Osteoblast (primary cell): ENCODE data around the gene SP140L. TPM values are rescaled to one million over a fixed set of nuclear protein-coding genes. Genes with fewer than 3 reads are reported as not detected.

Experiments used
- DNase-seq: peaks from one replicate; pipeline ENCODE4 v3.0.0; 2011; ENCODE audit warnings: low spot score, mixed read lengths; ENCODE audit not compliant: insufficient read length; ENCODE audit errors: missing footprints
- H2AFZ ChIP-seq: 2 replicates; pipeline ENCODE4 v1.6.0; 2011; ENCODE audit warnings: mild to moderate bottlenecking, low read length
- H3K27ac ChIP-seq: 2 replicates; pipeline ENCODE4 v1.5.1; 2011; ENCODE audit warnings: mild to moderate bottlenecking, low read depth, low read length, moderate library complexity
- H3K27me3 ChIP-seq: 2 replicates; pipeline ENCODE4 v1.6.0; 2012; ENCODE audit warnings: mild to moderate bottlenecking, control low read depth, inconsistent platforms, low read length, moderate library complexity; ENCODE audit not compliant: insufficient read depth
- H3K36me3 ChIP-seq: 2 replicates; pipeline ENCODE4 v1.5.1; 2011; ENCODE audit warnings: mild to moderate bottlenecking, low read length, control low read depth, moderate library complexity; ENCODE audit not compliant: insufficient read depth
- H3K4me1 ChIP-seq: 2 replicates; pipeline ENCODE4 v1.5.1; 2011; ENCODE audit warnings: mild to moderate bottlenecking, low read length, control low read depth, moderate library complexity; ENCODE audit not compliant: insufficient read depth
- H3K4me2 ChIP-seq: 2 replicates; pipeline ENCODE4 v1.6.0; 2011; ENCODE audit warnings: mild to moderate bottlenecking, low read length; ENCODE audit not compliant: insufficient read depth
- H3K4me3 ChIP-seq: fragments of 200-600 bp; sonication (generic); 3 replicates; pipeline ENCODE4 v1.5.1; 2012; ENCODE audit warnings: mild to moderate bottlenecking, low read length, inconsistent platforms; ENCODE audit not compliant: insufficient read depth
- H3K79me2 ChIP-seq: 2 replicates; pipeline ENCODE4 v1.6.0; 2012; ENCODE audit warnings: mild to moderate bottlenecking, low read length, control low read depth, inconsistent platforms; ENCODE audit not compliant: insufficient read depth
- H3K9me3 ChIP-seq: 2 replicates; pipeline ENCODE4 v1.5.1; 2011; ENCODE audit warnings: low read depth, low read length, control low read depth
- H4K20me1 ChIP-seq: 2 replicates; pipeline ENCODE4 v1.6.0; 2012; ENCODE audit warnings: mild to moderate bottlenecking, low read length, control low read depth; ENCODE audit not compliant: insufficient read depth
- total RNA-seq: library from RNA; depleted of rRNA; stranded (reverse); fragments of >200 nt; gene quantifications from 2 replicates; pipeline ENCODE4 v1.2.3, GENCODE V29; 2012
- TF ChIP-seq, protein P1 (sequence below): IDR thresholded peaks from 2 replicates; pipeline ENCODE4 v1.5.1; 2011; ENCODE audit warnings: mild to moderate bottlenecking, low read depth, low read length, moderate library complexity; ENCODE audit errors: extremely low read depth

Gene SP140L
- total RNA-seq, 1 donor, result 15.6 TPM

DNA sequence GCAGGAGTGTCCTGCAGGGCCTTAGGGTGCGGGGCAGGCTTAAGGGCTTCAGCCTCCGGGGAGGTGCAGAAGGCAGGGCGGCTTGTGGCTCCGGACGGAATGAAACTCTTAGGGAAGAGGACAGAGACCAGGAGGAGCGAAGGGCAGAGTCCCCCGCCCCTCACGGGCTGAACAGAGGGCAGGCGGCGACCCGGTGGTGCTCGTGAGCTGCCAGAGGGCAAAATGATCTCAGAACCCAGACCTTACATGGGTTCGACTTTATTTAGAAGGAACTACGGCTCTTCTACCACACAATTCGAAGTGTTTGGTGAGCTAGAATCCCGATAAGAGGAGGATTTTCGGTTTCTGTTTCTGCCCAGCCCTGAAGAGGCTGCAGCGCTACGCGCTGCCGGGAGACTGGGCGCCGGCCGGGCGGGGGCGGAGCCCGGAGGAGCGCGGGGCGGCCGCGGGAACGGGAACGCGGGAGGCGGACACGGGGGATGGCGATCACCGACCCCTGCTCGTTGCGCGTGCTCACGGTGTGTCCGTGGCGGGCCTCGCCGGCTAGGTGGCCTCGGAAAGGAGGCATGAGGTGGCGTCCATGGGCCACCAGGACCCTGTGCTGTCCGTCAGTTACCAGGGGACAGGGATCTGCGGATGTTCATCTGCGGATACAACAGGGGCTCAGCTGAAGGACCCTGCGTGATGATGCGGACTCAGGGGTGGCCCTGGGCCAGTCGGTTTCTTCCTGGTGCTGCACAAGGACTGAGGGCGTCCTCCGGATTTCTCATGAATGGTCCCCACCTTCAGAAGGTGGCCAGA lies 84.8 kb downstream of the SP140L start:
- peak overlapping the region; percentile 87 for H3K27ac ChIP-seq
- H3K27me3 ChIP-seq, result no peaks in the 10 kb centered on the region
- no peaks in the 10 kb centered on the region for H3K9me3 ChIP-seq
- peaks cover 11% of the 10 kb centered on the region for H3K79me2 ChIP-seq
- peaks cover 27% of the 10 kb centered on the region for H3K4me1 ChIP-seq
- H3K4me2 ChIP-seq, result peak overlapping the region; percentile 90
- H3K4me3 ChIP-seq, result peak overlapping the region; percentile 84
- peak overlapping the region; percentile 87 for H2AFZ ChIP-seq
- peak; percentile 92 for DNase-seq
- no peaks in the 10 kb centered on the region for H4K20me1 ChIP-seq
- TF ChIP-seq, protein P1, sequence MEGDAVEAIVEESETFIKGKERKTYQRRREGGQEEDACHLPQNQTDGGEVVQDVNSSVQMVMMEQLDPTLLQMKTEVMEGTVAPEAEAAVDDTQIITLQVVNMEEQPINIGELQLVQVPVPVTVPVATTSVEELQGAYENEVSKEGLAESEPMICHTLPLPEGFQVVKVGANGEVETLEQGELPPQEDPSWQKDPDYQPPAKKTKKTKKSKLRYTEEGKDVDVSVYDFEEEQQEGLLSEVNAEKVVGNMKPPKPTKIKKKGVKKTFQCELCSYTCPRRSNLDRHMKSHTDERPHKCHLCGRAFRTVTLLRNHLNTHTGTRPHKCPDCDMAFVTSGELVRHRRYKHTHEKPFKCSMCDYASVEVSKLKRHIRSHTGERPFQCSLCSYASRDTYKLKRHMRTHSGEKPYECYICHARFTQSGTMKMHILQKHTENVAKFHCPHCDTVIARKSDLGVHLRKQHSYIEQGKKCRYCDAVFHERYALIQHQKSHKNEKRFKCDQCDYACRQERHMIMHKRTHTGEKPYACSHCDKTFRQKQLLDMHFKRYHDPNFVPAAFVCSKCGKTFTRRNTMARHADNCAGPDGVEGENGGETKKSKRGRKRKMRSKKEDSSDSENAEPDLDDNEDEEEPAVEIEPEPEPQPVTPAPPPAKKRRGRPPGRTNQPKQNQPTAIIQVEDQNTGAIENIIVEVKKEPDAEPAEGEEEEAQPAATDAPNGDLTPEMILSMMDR, result no peak
- H3K36me3 ChIP-seq, result peaks cover 3% of the 10 kb centered on the region

DNA sequence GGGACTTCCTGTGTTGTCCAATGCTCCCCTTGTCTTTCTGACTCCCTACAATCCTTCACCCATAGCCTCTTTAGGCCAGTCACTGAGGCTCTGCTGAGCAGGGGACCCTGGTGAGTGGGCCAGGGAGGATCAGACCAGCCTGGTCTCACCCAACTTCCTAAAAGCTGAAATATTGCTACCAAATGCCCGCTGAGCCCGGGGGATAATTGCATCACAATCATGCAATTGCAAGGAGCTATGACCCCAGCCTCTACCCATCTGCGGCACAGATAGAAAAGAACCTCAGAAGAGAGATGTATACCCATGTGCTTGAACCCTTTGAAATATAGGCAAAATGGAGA lies 85.3 kb downstream of the SP140L start:
- TF ChIP-seq, protein P1, result no peak
- peaks cover 16% of the 10 kb centered on the region for H3K79me2 ChIP-seq
- H3K36me3 ChIP-seq, result no peaks in the 10 kb centered on the region
- H3K4me1 ChIP-seq, result peaks cover 33% of the 10 kb centered on the region
- H4K20me1 ChIP-seq, result no peaks in the 10 kb centered on the region
- H2AFZ ChIP-seq, result peak overlapping the region; percentile 87
- H3K9me3 ChIP-seq, result no peaks in the 10 kb centered on the region
- DNase-seq, result no peak
- H3K4me3 ChIP-seq, result peak overlapping the region; percentile 84
- peak overlapping the region; percentile 90 for H3K4me2 ChIP-seq
- no peaks in the 10 kb centered on the region for H3K27me3 ChIP-seq
- H3K27ac ChIP-seq, result peak overlapping the region; percentile 87

DNA sequence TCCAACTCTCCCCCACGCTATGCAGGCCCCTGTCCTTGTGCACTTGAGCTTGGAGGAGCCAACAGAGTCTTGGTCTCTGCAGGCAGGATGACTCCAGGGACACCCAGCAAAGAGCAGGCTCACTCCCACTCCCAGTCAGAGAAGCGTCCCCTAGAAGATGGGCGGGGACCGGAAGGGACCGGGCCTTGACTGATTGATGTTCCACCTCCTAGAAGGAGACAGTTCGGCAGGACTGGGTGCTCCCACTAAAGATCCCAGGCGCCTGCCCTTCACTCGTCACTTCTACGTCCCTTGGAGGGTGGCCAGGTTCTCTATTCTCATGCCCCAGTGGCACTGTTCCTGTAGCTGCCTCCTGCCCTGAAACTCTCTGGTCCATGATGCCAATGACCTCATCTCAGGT lies 85.9 kb downstream of the SP140L start:
- Histone ChIP-seq H3K4me1 (peaks cover 36% of the 10 kb centered on the region), H3K9me3 (no peaks in the 10 kb centered on the region), H3K4me2 (no peak overlapping the region), H2AFZ (no peak overlapping the region), H3K36me3 (no peaks in the 10 kb centered on the region), H3K27me3 (no peaks in the 10 kb centered on the region), H3K27ac (no peak overlapping the region), H3K4me3 (no peak overlapping the region), H3K79me2 (peaks cover 21% of the 10 kb centered on the region), H4K20me1 (no peaks in the 10 kb centered on the region)
- no peak for DNase-seq
- TF ChIP-seq, protein P1, result no peak

DNA sequence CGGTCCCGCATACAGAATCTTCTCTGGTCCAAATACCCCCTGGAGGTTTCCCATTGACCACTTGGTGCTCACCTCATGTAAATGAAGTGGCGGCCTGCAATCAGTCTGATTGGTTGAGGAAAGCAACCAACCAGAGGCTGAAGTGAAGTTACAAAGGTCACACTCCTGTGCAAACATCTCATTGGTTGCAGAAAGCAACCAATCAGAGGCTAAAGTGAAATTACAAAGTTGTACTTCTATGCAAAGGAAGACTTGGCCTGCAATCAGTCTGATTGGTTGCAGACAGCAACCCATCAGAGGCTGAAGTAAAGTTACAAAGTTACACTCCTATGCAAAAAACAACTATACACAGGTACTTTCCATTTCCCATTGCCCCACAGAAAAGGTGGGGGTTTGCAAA lies 86.5 kb downstream of the SP140L start:
- H4K20me1 ChIP-seq, result no peaks in the 10 kb centered on the region
- no peaks in the 10 kb centered on the region for H3K27me3 ChIP-seq
- H3K4me1 ChIP-seq, result peaks cover 36% of the 10 kb centered on the region
- H3K9me3 ChIP-seq, result no peaks in the 10 kb centered on the region
- TF ChIP-seq, protein P1, result no peak
- H3K36me3 ChIP-seq, result no peaks in the 10 kb centered on the region
- H3K4me3 ChIP-seq, result no peak overlapping the region
- DNase-seq, result no peak
- no peak overlapping the region for H3K4me2 ChIP-seq
- H3K27ac ChIP-seq, result no peak overlapping the region
- no peak overlapping the region for H2AFZ ChIP-seq
- H3K79me2 ChIP-seq, result peaks cover 28% of the 10 kb centered on the region
